GM13977 (cell line): ENCODE results near the gene ABCF2.

Experiments
- DNase-seq: peaks from one replicate; pipeline ENCODE4 v3.0.0; 2012; ENCODE audit warnings: low spot score
- in situ Hi-C: fragments of 300-500 bp; cut with MboI; formaldehyde crosslinking; loops from one replicate; pipeline ENCODE4 v1.12.0; 2022; ENCODE audit warnings: low sequenced_read_pairs, low pct_unique_long_range_greater_than_20kb, mixed read lengths, inconsistent platforms; ENCODE audit not compliant: unreplicated experiment
- TF ChIP-seq, protein P1 (sequence below): IDR thresholded peaks from 2 replicates; pipeline ENCODE4 v1.5.1; 2012; ENCODE audit warnings: mild to moderate bottlenecking, control low read depth; ENCODE audit not compliant: insufficient read depth; ENCODE audit errors: extremely low read depth, missing control alignments

Gene ABCF2

DNA sequence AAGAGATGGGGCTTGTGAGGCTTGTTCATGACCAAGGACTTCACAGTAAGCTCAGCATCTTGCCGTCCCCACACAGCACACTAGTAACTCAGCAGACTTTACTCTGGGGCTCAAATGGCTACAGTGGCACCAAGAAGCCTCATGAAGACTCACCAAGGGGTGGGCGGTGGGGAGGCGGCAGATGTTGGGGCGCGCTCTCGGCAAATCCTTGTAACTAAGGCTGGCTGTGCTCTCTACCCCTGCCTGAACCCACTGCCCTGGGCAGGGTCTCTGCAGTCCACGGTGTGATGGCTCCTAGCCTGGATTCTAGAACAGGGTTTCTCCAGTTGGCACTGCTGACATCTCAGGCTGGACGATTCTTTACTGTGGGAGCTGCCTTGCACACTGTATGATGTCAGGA lies 33.9 kb upstream of the ABCF2 start:
- in situ Hi-C loops = no loop called here
- no peak for DNase-seq
- TF ChIP-seq, protein P1, sequence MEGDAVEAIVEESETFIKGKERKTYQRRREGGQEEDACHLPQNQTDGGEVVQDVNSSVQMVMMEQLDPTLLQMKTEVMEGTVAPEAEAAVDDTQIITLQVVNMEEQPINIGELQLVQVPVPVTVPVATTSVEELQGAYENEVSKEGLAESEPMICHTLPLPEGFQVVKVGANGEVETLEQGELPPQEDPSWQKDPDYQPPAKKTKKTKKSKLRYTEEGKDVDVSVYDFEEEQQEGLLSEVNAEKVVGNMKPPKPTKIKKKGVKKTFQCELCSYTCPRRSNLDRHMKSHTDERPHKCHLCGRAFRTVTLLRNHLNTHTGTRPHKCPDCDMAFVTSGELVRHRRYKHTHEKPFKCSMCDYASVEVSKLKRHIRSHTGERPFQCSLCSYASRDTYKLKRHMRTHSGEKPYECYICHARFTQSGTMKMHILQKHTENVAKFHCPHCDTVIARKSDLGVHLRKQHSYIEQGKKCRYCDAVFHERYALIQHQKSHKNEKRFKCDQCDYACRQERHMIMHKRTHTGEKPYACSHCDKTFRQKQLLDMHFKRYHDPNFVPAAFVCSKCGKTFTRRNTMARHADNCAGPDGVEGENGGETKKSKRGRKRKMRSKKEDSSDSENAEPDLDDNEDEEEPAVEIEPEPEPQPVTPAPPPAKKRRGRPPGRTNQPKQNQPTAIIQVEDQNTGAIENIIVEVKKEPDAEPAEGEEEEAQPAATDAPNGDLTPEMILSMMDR = no peak

DNA sequence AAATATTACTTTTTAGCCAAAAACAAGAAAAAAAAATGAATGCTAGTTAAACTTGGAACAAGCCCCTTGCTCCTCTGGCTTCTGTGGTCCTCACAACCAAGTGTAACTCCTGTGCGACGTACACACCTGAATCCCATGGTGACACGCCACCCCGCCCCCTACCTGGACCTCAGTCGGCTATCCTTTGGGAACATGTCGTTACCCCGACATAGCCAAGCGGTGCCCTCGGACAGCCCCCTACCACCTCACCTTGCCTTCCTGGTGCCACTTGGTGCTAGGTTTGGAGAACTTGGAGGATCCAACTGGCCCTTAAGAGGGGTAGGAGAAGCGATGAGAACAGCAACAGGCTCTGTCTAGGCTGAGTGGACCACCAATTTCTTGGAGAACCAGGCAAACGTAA lies 33.5 kb upstream of the ABCF2 start:
- TF ChIP-seq, protein P1 = no peak
- no peak for DNase-seq
- in situ Hi-C loops = no loop called here

DNA sequence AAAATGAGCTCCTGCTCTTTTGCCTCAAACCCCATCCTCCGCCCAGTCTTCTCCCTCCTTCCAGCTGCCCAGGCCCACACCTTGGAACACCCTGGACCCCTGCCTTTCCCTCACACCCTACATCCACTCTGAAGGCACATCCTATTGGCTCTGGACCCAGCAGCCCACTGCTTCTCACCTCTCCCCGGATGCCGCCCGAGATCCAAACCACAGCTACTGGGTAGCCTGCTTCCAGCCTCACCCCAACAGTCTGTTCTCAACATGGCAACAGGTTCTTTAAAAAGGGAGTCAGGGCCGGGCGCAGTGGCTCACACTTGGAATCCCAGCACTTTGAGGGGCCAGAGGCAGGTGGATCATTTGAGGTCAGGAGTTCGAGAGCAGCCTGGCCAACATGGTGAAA lies 31.0 kb upstream of the ABCF2 start:
- in situ Hi-C loops = no loop called here
- no peak for DNase-seq
- TF ChIP-seq, protein P1 = no peak

DNA sequence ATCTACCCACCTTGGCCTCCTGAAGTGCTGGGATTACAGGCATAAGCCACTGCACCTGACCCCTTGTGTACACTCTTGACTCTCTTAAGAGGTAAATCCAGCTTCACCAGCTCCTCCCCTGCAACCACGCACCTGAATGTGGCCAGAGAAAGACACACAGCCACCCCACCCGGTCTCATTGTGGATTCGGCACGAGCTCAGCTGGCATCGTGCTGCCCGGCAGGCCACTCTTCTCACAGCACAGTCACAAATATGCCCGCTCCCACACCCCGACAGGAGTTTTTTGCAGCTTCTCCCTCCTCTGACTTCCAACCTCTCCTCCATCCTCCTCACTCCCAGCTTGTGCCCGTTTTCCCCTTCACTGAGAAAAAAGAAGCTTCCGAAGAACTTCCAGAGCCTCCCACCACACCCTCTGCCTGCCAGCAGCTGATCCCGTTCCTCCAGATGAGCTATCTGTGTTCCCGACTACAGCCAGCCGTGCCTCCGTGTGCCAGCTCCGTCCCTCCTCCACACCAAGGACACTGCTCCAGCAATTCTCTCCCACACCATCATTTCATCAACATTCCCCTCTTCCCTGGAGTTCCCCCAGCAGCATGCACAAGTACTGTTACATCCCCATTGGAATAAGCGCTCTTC lies 29.5 kb upstream of the ABCF2 start:
- TF ChIP-seq, protein P1 = no peak
- in situ Hi-C loops = no loop called here
- no peak for DNase-seq

DNA sequence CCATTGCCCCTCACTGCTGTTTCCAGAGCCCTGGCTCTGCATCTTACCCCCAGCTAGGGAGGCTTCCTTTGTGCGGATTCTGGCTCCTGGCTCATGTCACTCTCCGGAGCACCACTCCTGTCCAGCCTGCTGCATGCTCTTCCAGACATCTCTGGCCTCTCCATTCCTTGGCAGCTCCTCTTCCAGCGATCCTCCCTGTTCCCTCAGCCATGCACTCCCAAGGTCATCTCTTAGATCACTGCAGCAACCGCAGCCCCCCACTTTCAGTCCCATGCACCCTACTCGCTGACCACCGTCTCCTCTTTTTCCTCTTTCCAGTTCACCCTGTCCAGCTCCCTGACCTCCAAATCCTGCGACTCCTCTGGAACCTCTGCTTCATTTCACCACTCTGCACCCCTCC lies 28.4 kb upstream of the ABCF2 start:
- DNase-seq = no peak
- TF ChIP-seq, protein P1 = no peak
- in situ Hi-C loops = no loop called here

DNA sequence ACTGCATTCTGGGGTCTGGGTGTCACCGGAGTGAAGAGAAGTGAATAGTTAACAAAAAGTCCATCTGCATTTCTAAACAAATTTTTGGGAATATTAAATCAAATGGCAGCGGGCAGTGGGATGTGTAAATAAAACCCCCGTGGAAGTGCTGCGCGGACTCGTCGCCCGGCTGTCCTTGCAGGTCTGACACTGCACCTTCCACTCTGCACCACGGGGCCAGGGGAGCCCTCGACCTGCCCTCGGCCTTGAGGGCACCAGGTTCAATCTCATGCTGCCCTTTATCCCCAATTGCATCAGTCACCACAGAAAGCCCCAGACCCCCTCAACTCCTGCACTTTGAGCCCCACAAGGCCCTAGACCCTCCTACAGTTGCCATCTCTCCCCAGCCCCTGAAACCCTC lies 27.8 kb upstream of the ABCF2 start:
- no peak for DNase-seq
- in situ Hi-C loops = no loop called here
- TF ChIP-seq, protein P1 = no peak
